ENCODE measurements around the gene STARD13. TPM values are rescaled to one million over a fixed set of nuclear protein-coding genes. Genes with fewer than 3 reads are reported as not detected.

STARD13 gene
- total RNA-seq, 1 donor from 2014 or later: 8.9 TPM

GRCh38 chr13:33229446-33230177, 55.9 kb downstream of the STARD13 start:
- no peak overlapping the region for H3K4me3 ChIP-seq (ENCODE audit: low read depth, low read length)
- no peak for DNase-seq (ENCODE audit: low read depth)
- no peak for TF ChIP-seq CTCF (conservative IDR thresholded peaks at IDR 0.05; ENCODE audit: low read depth, low read length)

GRCh38 chr13:33228648-33229445, 56.7 kb downstream of the STARD13 start:
- no peak overlapping the region for H3K4me3 ChIP-seq (ENCODE audit: low read depth, low read length)
- DNase-seq (ENCODE audit: low read depth): no peak
- TF ChIP-seq CTCF (conservative IDR thresholded peaks at IDR 0.05; ENCODE audit: low read depth, low read length): peak; percentile 97

- no peak overlapping the region for H3K4me3 ChIP-seq (ENCODE audit: low read depth, low read length)
- DNase-seq (ENCODE audit: low read depth): no peak
- no peak for TF ChIP-seq CTCF (conservative IDR thresholded peaks at IDR 0.05; ENCODE audit: low read depth, low read length)
Observed at GRCh38 chr13:33227927-33228647, 57.5 kb downstream of the STARD13 start.

GRCh38 chr13:33224686-33225085, 60.9 kb downstream of the STARD13 start:
- TF ChIP-seq CTCF (conservative IDR thresholded peaks at IDR 0.05; ENCODE audit: low read depth, low read length): no peak

GRCh38 chr13:33224191-33224590, 61.4 kb downstream of the STARD13 start:
- no peak for TF ChIP-seq CTCF (conservative IDR thresholded peaks at IDR 0.05; ENCODE audit: low read depth, low read length)
- no peak overlapping the region for H3K4me3 ChIP-seq (ENCODE audit: low read depth, low read length)

More at GRCh38 chr13:33224686-33225085, 60.9 kb downstream of the STARD13 start:
- no peak overlapping the region for H3K4me3 ChIP-seq (ENCODE audit: low read depth, low read length)
- DNase-seq (ENCODE audit: low read depth): no peak

GRCh38 chr13:33219926-33220325, 65.6 kb downstream of the STARD13 start:
- no peak overlapping the region for H3K4me3 ChIP-seq (ENCODE audit: low read depth, low read length)
- DNase-seq (ENCODE audit: low read depth): no peak
- TF ChIP-seq CTCF (conservative IDR thresholded peaks at IDR 0.05; ENCODE audit: low read depth, low read length): no peak

More at GRCh38 chr13:33224191-33224590, 61.4 kb downstream of the STARD13 start:
- DNase-seq (ENCODE audit: low read depth): no peak

All from epithelial cell of proximal tubule (primary cell).